Limb (tissue), 2 donors: Measurements from ENCODE around the gene CHST2.
"Not testable (repeated sequence)": the region's sequence is repeated elsewhere in the genome, so short reads cannot be mapped to it uniquely, and the experiment has no call there.

Experiments
- DNase-seq, 2 donors: peaks; one replicate each; pipeline ENCODE4 v3.0.0-alpha.2; 2016; ENCODE audit errors: extremely low spot score in 2 of 2

CHST2 gene

DNA sequence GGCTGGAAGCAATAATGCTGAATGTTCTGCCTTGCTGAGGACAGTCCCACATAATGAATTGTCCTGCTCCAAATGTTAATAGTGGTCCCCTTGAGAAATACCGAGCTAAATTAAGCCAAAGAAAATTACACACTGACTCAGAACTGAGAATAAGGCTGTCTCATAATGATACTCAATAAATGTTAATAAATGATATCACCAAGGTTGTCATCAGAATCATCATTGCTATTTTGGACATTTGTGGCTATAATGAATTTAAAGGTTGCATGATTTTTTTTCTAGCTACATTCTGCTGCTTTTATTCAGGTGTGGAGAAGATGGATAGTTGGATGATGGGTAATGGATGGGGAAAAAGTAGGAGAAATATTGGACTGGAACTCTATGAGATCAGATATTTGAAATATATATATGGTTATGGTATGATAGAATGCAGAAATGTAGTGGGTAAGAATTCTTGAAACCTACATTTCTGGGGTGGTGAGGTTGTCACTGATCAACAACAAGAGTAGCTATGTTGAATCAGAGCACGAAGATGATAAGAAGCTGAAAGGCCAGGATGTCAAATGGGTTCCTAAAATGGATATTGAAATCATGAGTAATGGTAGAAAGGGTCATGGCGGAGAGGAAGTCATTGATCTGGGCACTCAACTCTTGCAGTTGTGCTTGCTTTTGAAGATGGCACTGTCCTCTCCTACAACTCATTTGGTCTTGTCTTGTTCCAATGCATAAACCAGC lies 12.8 kb downstream of the CHST2 start:
- no peak for DNase-seq

- DNase-seq, result peak in 1 of 2 donors; percentile 44
These were observed 14.9 kb downstream of the CHST2 start for GRCh38 chr3:143134471-143134870.

GRCh38 chr3:143135150-143135549 lies 15.6 kb downstream of the CHST2 start:
- DNase-seq, result no peak

DNA sequence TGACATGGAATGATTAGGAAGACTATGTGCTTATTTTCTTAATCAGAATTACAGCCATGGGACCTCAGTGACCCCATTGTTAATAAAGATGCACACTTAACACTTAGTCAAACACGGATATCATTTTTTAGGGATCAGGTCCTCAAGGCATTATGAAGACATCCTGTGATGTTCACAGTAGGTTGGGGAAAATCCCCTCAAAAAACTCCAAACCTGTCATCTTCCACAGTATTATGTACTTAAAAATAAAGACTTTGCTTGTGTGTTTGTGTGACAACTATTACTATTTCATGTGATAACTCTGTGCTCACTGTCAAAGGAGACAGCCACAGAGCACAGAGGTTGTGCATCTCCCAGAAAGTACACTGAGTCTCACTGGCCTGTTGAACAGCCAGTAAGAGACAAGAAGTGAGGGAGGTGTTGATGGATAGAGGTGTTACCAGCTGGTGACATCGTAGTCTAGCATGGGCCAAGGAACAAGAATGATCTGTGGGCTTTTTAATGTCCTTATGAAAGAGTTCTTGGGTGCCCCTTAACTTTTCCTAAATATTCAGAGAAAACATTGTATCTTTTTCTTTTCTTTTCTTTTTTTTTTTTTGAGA lies 18.0 kb downstream of the CHST2 start:
- DNase-seq, result no peak

GRCh38 chr3:143138953-143139352 lies 19.4 kb downstream of the CHST2 start:
- DNase-seq, result no peak

- no peak for DNase-seq
These were observed 20.2 kb downstream of the CHST2 start for GRCh38 chr3:143139762-143140161.

DNA sequence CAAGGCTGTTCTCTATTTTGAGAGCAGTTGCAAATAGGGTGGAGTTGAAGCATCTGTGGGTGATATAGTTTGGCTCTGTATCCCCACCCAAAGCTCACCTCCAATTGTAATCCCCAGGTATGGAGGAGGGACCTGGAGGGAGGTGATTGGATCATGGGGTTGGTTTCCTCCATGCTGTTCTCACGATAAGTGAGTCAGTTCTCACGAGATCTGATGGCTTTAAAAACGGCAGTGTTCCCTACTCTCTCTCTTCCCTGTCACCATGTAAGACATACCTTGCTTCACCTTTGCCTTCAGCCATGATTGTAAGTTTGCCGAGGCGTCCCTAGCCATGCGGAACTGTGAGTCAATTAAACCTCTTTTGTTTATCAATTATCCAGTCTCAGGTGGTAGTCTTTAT lies 21.0 kb downstream of the CHST2 start:
- no peak for DNase-seq

GRCh38 chr3:143142354-143142753 lies 22.8 kb downstream of the CHST2 start:
- DNase-seq, result no peak

DNA sequence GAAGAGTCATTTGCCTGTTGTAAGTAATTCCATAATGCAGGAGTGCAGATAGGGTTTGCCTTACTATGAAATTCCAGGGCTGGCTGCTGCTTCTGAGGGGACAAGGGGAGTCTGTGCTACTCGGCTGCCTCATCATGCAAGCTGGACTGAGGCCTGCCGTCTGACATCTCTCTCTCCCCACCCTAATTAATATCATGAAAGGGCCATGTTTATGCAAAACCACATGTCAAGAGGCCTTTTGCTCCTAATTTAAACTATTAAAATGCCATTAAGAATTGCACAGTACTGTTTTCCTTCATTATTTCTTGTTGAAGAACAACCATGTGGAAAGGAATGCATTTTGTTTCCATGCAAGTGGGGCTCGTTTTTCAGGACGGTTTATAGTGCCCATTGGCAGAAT lies 26.3 kb downstream of the CHST2 start:
- DNase-seq, result no peak

GRCh38 chr3:143146486-143147274 lies 27.1 kb downstream of the CHST2 start:
- DNase-seq, result no peak

GRCh38 chr3:143147707-143148106 lies 28.1 kb downstream of the CHST2 start:
- no peak for DNase-seq

DNA sequence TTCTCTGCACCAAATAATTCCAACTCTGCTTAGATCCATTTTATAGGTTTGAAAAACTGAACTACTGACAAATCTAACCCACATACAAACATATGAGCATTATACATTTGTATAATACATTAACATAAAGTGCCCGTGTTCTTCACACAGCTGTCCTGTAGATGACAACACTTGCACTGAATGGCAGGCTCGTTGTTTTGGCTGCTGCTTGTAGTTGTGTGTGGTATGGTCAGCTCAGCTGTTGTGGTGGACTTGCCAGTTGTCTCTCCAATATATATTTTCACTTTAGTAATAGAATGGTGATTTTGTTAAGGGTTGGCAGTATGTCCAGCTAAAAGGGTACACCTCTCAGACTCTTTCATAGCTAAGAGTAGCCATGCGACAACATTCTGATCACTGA lies 30.5 kb downstream of the CHST2 start:
- DNase-seq, result no peak

- DNase-seq, result peak; percentile 51 to 87
These were observed 31.6 kb downstream of the CHST2 start for GRCh38 chr3:143151004-143151731.

DNA sequence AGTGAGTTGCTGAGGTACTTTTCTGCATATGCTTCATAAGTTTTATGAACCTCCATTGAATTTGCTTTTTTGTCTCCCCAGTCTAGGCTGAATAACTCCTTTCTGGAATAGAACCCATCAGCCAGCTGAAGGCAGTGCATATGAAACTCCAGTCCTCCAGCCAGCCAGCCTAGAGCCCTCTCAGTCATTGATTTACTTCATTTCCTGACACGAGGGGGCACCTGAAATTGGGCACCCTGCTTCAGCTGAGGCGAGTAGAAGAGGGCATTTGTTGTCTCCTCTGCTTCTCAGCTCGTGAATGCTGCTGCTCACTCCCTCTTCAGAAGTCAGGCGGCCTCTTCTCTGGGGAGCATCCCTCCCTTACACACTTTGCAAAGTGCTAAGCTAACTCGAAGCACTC lies 32.5 kb downstream of the CHST2 start:
- DNase-seq, result no peak

- DNase-seq, result no peak
These were observed 36.2 kb downstream of the CHST2 start for GRCh38 chr3:143155756-143156155.

DNA sequence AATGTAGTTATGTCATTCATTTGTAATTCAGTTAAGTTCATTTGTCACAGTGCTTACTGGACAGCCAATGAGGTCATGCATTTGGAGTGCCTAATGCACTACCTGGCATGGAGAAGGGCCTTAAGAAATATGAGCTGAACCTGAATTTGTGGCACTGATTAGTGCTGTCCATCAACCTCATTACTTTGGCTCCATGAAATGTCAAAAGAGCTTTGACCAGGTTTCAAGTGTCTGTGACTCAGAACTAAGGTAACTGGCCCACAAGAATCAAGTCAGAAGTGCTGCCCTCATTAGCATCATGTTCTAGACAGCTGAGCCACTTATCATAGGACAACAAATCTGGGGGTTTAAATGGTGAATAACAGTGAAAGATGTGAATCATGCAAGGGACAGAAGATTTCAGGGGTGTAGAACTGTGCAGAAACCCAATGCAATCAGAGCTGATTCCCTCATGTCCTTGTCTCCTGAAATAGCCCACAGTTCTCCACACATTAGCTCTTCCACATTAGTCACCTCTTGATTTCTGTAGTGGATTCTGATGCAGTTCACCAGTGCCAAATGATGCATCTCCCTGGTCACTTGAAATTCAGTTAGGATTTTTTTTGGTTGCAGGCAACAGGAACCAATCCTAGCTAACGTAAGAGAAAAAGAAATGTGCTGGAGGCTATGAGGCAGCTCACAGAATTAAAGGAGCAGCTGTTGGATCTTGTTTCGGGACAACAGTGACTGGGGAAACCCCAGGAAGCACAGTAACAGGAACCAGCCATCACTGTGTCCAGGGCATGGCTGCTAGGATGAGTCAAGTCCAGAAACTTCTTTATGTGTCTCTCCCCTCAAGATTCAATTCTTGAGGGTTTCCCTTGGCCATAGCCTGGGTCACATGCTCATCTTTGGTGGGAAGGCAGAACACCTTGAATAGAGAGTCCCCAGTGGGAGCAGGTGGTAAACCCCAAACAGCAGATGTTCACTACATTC lies 38.7 kb downstream of the CHST2 start:
- no peak for DNase-seq

GRCh38 chr3:143160437-143160836 lies 40.9 kb downstream of the CHST2 start:
- no peak for DNase-seq

DNA sequence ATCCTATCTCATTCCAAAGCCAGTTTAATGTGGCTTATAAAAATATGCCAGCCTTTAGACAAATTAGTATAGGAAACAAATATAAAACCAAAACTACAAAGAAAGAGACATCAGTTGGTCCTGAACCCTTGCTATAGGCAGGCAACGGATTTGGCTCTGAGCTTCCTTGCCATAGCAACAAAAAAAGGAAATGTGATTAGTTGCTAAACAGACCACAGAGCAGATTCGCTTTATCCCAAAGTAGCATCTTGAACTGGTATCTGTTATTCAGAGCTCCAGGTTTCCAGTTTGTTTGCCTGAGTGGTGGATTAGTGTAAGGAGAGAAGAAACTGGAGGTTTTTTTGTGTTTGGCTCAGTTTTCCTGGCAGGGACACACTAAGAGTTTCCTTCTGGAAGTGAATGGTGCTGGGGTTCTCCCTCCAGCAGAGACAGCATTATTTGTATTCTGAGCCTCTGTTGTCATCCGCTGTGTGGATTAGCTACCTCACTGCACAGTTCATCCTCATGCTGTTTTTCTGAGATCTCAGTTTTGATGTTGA lies 44.1 kb downstream of the CHST2 start:
- DNase-seq, result no peak

- DNase-seq, result no peak
These were observed 45.6 kb downstream of the CHST2 start for GRCh38 chr3:143165211-143165610.

GRCh38 chr3:143165612-143166285 lies 46.2 kb downstream of the CHST2 start:
- not testable (repeated sequence) for DNase-seq
